MCF 10A (cell line): ENCODE data around the gene HS6ST1. TPM values are rescaled to one million over a fixed set of nuclear protein-coding genes. Genes with fewer than 3 reads are reported as not detected.

Experiments
- BruUV-seq: library from RNA; stranded (reverse); fragments of 400-500 nt; replicated peaks from 2 replicates; lab custom pipeline; 2021; lab: Mats Ljungman, UMichigan
- CTCF ChIA-PET: fragments of 300-600 bp; sonication (Branson Sonifier 250); formaldehyde crosslinking; extraction: SDS; loops from one replicate; lab custom pipeline; 2021; ENCODE audit warnings: antibody characterized with exemption, inconsistent platforms; lab: Yijun Ruan, JAX
- POLR2A ChIA-PET: fragments of 300-600, 350-650 bp; sonication (Branson Sonifier 250); formaldehyde crosslinking; extraction: SDS; loops from one replicate; lab custom pipeline; 2020; ENCODE audit warnings: antibody characterized with exemption, inconsistent platforms; lab: Yijun Ruan, JAX
- DNase-seq: peaks from one replicate; pipeline ENCODE4 v3.0.0-alpha.2; 2018; ENCODE audit not compliant: unreplicated experiment
- H3K27ac Mint-ChIP-seq: one replicate; pipeline ENCODE4 v1.8.0; 2022; ENCODE audit warnings: mild to moderate bottlenecking, low read depth, mixed read lengths; ENCODE audit not compliant: unreplicated experiment
- H3K27me3 Mint-ChIP-seq: one replicate; pipeline ENCODE4 v1.8.0; 2022; ENCODE audit warnings: mixed read lengths; ENCODE audit not compliant: insufficient read depth, unreplicated experiment
- H3K36me3 Mint-ChIP-seq: one replicate; pipeline ENCODE4 v1.8.0; 2022; ENCODE audit warnings: mild to moderate bottlenecking, moderate library complexity, mixed read lengths; ENCODE audit not compliant: insufficient read depth, unreplicated experiment
- H3K4me1 Mint-ChIP-seq: one replicate; pipeline ENCODE4 v1.8.0; 2022; ENCODE audit warnings: mixed read lengths; ENCODE audit not compliant: insufficient read depth, unreplicated experiment
- H3K4me3 Mint-ChIP-seq: one replicate; pipeline ENCODE4 v1.8.0; 2022; ENCODE audit warnings: mild to moderate bottlenecking, moderate library complexity, mixed read lengths; ENCODE audit not compliant: unreplicated experiment
- H3K9me3 Mint-ChIP-seq: one replicate; pipeline ENCODE4 v1.8.0; 2022; ENCODE audit warnings: mixed read lengths; ENCODE audit not compliant: unreplicated experiment
- intact Hi-C: fragments of 100-400 bp; cut with micrococcal nuclease; formaldehyde crosslinking; loops from 2 replicates; pipeline ENCODE4 v1.14.1; 2022
- total RNA-seq: library from RNA; stranded (reverse); gene quantifications from 2 replicates; pipeline ENCODE4 v1.2.3, GENCODE V29; 2022
- TF ChIP-seq, protein P1 (sequence below): fragments of 200-600 bp; IDR thresholded peaks from one replicate; pipeline ENCODE4 v1.8.0; 2022; ENCODE audit warnings: antibody characterized with exemption, mild to moderate bottlenecking; ENCODE audit not compliant: unreplicated experiment

HS6ST1 gene
- total RNA-seq, 1 experiment from 2014 or later, result 9.6 TPM

- no peak for DNase-seq
- no TSS peak for BruUV-seq
- TF ChIP-seq, protein P1, sequence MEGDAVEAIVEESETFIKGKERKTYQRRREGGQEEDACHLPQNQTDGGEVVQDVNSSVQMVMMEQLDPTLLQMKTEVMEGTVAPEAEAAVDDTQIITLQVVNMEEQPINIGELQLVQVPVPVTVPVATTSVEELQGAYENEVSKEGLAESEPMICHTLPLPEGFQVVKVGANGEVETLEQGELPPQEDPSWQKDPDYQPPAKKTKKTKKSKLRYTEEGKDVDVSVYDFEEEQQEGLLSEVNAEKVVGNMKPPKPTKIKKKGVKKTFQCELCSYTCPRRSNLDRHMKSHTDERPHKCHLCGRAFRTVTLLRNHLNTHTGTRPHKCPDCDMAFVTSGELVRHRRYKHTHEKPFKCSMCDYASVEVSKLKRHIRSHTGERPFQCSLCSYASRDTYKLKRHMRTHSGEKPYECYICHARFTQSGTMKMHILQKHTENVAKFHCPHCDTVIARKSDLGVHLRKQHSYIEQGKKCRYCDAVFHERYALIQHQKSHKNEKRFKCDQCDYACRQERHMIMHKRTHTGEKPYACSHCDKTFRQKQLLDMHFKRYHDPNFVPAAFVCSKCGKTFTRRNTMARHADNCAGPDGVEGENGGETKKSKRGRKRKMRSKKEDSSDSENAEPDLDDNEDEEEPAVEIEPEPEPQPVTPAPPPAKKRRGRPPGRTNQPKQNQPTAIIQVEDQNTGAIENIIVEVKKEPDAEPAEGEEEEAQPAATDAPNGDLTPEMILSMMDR, result no peak
- ChIA-PET POLR2A (no interaction called here), CTCF (no interaction called here)
- Mint-ChIP-seq H3K4me1 (peaks cover 6% of the 10 kb centered on the region), H3K4me3 (no peak overlapping the region), H3K27me3 (no peaks in the 10 kb centered on the region), H3K36me3 (no peaks in the 10 kb centered on the region), H3K27ac (no peak overlapping the region), H3K9me3 (peaks cover 7% of the 10 kb centered on the region)
- intact Hi-C loops, result no loop called here
These were observed 26.9 kb upstream of the HS6ST1 start for GRCh38 chr2:128345436-128346165.

DNA sequence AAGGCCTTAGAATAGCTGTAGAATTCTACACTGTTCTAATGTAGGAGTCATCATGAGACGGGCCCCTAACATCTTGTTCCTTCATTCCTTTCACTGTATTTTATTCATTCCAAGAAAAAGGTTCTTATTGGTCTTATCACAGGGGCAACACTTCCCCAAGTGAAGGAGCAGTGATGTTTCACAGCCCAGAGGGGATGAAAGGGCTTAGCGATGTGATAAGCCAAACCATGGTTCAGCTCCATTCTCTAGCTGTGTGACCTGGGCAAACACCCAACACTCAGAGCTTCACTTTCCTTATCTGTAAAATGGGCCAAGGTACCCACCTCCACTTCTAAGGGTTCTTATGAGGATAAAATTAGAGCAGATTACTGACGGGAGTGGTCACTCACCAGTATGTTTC lies 25.4 kb upstream of the HS6ST1 start:
- CTCF ChIA-PET, result interaction anchor here (0.6 kb wide), 1 partner anchor 462 kb away, joined by 5 read pairs; no protein-coding TSS in a partner anchor
- DNase-seq, result no peak
- TF ChIP-seq, protein P1, result no peak
- BruUV-seq, result no TSS peak
- Mint-ChIP-seq H3K27ac (no peak overlapping the region), H3K4me3 (no peak overlapping the region), H3K4me1 (peaks cover 6% of the 10 kb centered on the region), H3K27me3 (no peaks in the 10 kb centered on the region), H3K36me3 (no peaks in the 10 kb centered on the region), H3K9me3 (peaks cover 14% of the 10 kb centered on the region)
- intact Hi-C loops, result no loop called here
- POLR2A ChIA-PET, result interaction anchor here (1.0 kb wide), 1 partner anchor 9 kb away, joined by 3 read pairs; no protein-coding TSS in a partner anchor

- CTCF ChIA-PET, result no interaction called here
- Mint-ChIP-seq H3K4me1 (peaks cover 6% of the 10 kb centered on the region), H3K4me3 (no peak overlapping the region), H3K36me3 (no peaks in the 10 kb centered on the region), H3K27me3 (no peaks in the 10 kb centered on the region), H3K9me3 (peaks cover 14% of the 10 kb centered on the region), H3K27ac (no peak overlapping the region)
- intact Hi-C loops, result no loop called here
- DNase-seq, result no peak
- TF ChIP-seq, protein P1, result no peak
- POLR2A ChIA-PET, result interaction anchor here (1.0 kb wide), 1 partner anchor 8 kb away, joined by 3 read pairs; no protein-coding TSS in a partner anchor
- no TSS peak for BruUV-seq
These were observed 24.8 kb upstream of the HS6ST1 start for GRCh38 chr2:128343459-128343858.

- ChIA-PET POLR2A (interaction anchor here (0.6 kb wide), 1 partner anchor 959 kb away, joined by 3 read pairs; no protein-coding TSS in a partner anchor), CTCF (interaction anchor here (0.7 kb wide), 3 partner anchors 196 to 1056 kb away, joined by 3 read pairs; no protein-coding TSS in a partner anchor)
- no peak for DNase-seq
- Mint-ChIP-seq H3K27me3 (no peaks in the 10 kb centered on the region), H3K27ac (no peak overlapping the region), H3K4me1 (peaks cover 2% of the 10 kb centered on the region), H3K36me3 (no peaks in the 10 kb centered on the region), H3K9me3 (peaks cover 14% of the 10 kb centered on the region), H3K4me3 (no peak overlapping the region)
- TF ChIP-seq, protein P1, result no peak
- intact Hi-C loops, result no loop called here
- BruUV-seq, result no TSS peak
These were observed 23.9 kb upstream of the HS6ST1 start for GRCh38 chr2:128342550-128342949.
